Tibial nerve (tissue), 4 donors: ENCODE data around the gene MBNL2. TPM values are rescaled to one million over a fixed set of nuclear protein-coding genes. Genes with fewer than 3 reads are reported as not detected.
A peak's percentile ranks its signal among the peaks of the same experiment; 100 is the strongest.

ENCODE experiments used
- DNase-seq, 2 donors: peaks; one replicate each; pipeline ENCODE4 v3.0.0-alpha.2; 2019; ENCODE audit warnings: low spot score in 2 of 2
- H3K27ac ChIP-seq, 4 donors: fragments of 200-600 bp; sonication (generic) in 3 of 4; one replicate each; pipeline ENCODE4 v1.5.1; 2017 to 2019; ENCODE audit warnings: mild to moderate bottlenecking in 1 of 4
- H3K27me3 ChIP-seq, 2 donors: fragments of 200-600 bp; sonication (generic) in 1 of 2; one replicate each; pipeline versions ENCODE4 v1.5.1 to v1.6.0; 2017 to 2019
- H3K36me3 ChIP-seq, 3 donors: fragments of 200-600 bp; sonication (generic); one replicate each; pipeline ENCODE4 v1.5.1; 2018 to 2019
- H3K4me1 ChIP-seq, 4 donors: fragments of 200-600 bp; sonication (generic) in 3 of 4; one replicate each; pipeline ENCODE4 v1.5.1; 2017 to 2019
- H3K4me3 ChIP-seq, 4 donors: fragments of 200-600 bp; sonication (generic) in 3 of 4; one replicate each; pipeline ENCODE4 v1.5.1; 2017 to 2019; ENCODE audit warnings: mild to moderate bottlenecking in 1 of 4, moderate library complexity in 1 of 4
- H3K9me3 ChIP-seq, 4 donors: fragments of 200-600 bp; sonication (generic) in 3 of 4; one replicate each; pipeline ENCODE4 v1.5.1; 2017 to 2019
- CTCF ChIP-seq, 5 experiments: fragments of 200-600 bp in 3 of 5; fragments of 450-650 bp in 2 of 5; sonication (generic) in 3 of 5; IDR thresholded peaks; one replicate each; pipeline ENCODE4 v1.5.1; 2016 to 2019; ENCODE audit warnings: antibody characterized with exemption in 5 of 5, mild to moderate bottlenecking in 3 of 5, moderate library complexity in 2 of 5
- EP300 ChIP-seq, 2 donors: sonication (generic); formaldehyde crosslinking; IDR thresholded peaks; one replicate each; pipeline ENCODE4 v1.6.1; 2017; ENCODE audit warnings: antibody characterized with exemption in 2 of 2, mild to moderate bottlenecking in 1 of 2
- POLR2A ChIP-seq, 2 donors: fragments of 450-650 bp; IDR thresholded peaks; one replicate each; pipeline ENCODE4 v1.6.1; 2017; ENCODE audit warnings: antibody characterized with exemption in 2 of 2, mild to moderate bottlenecking in 2 of 2, moderate library complexity in 2 of 2
- WGBS, 2 donors: methylation state at CpG; one replicate each; pipeline ENCODE4 v1.1.5; 2018; 5-methylcytosine and 5-hydroxymethylcytosine counted together
- total RNA-seq, 4 donors: library from RNA; depleted of rRNA; stranded (reverse); fragments of >200 nt; gene quantifications; one replicate each; pipeline ENCODE4 v1.1.0, GENCODE V29; 2016

The MBNL2 gene
- total RNA-seq, 4 donors from 2014 or later, result 87.9 to 126 (median 95.5) TPM

DNA sequence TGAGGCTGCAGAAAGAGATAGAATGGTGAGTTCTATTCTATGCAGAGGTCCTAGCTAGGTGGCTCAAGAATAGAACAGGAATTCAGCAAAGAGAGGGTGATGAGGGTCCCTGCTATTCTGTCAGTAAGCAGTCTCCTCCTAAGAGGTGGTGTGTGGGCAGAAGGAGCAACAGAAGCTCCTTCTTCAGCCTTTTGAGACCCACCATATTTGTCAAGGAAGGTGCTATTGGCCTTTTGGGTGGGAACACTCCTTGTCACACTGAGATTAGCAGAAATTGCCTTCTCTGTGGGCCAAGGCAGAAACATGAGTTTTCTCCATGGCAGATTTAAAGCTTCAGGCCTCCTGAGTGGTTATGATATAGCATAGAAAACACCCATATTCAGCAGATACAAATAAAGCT is 172.4 kb downstream of the MBNL2 start:
- peaks cover 0 to 21% (median 0%) of the 10 kb centered on the region in 3 donors for H3K36me3 ChIP-seq
- TF ChIP-seq EP300 (IDR thresholded peaks at IDR 0.05), result no peak
- TF ChIP-seq POLR2A (IDR thresholded peaks at IDR 0.05), result no peak
- TF ChIP-seq CTCF (IDR thresholded peaks at IDR 0.05), result no peak
- H3K27me3 ChIP-seq, result no peaks in the 10 kb centered on the region
- no peak overlapping the region for H3K4me3 ChIP-seq
- H3K9me3 ChIP-seq, result no peaks in the 10 kb centered on the region
- H3K4me1 ChIP-seq, result peaks cover 0 to 25% (median 0%) of the 10 kb centered on the region in 4 donors
- no peak for DNase-seq
- no peak overlapping the region for H3K27ac ChIP-seq

DNA sequence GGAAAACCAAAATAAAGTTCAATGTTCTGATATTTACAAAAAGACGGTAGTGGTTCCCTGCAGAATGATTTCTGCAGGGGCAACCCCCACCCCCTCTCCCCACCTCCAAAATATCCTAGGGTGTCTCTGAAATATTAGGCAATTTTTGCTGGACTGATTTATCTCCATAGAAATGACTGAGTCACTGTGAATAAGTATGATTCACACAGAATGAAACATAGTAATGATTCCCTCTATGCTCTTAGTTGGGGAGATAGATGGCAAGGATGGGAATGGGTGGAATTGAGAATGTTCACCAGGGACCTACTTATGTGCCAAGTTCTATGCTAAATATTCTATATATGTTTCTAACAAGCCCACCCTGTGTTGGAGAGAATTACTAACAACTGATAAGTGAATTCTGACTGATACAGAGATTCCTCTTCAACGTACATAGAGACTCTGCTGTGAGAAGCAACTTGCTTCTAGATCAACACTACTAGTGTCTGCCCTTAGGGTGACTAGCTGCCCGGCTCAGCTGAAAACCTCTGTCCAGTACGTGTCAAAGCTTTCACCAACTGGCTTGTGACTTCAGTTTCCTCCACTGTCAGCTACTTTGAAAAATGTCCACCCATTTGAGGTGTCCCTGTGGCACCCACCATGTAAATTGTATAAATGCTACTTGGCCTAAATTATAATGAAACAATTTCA is 173.5 kb downstream of the MBNL2 start:
- peaks cover 0 to 17% (median 0%) of the 10 kb centered on the region in 4 donors for H3K4me1 ChIP-seq
- 66 to 67% methylated on average over 4 of the region's 4 CpGs for WGBS, 2 donors
- H3K27ac ChIP-seq, result peak overlapping the region in 1 of 4 donors; percentile 44
- no peak overlapping the region for H3K4me3 ChIP-seq
- no peaks in the 10 kb centered on the region for H3K27me3 ChIP-seq
- peaks cover 0 to 21% (median 0%) of the 10 kb centered on the region in 3 donors for H3K36me3 ChIP-seq
- no peaks in the 10 kb centered on the region for H3K9me3 ChIP-seq
- TF ChIP-seq CTCF (IDR thresholded peaks at IDR 0.05) (no peak), EP300 (IDR thresholded peaks at IDR 0.05) (no peak), POLR2A (IDR thresholded peaks at IDR 0.05) (no peak)
- DNase-seq, result no peak

DNA sequence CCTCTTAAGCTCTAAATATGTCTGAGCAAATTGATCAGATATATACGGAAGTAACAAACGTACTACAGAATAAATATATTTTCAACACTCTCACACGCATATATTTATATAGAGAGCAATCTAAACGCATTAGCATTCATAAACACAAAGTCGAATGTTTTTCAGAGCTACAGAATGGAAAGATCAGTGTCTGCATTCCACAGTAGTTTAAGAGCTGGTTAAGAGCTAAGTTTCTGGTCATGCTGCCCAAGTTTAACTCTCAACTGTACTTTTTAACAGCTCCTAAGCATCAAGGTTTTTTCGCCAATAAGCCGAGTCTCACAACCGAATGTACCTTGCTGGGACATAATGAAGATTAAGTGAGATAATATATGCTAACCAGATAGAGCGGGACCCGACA is 175.1 kb downstream of the MBNL2 start:
- H3K4me3 ChIP-seq, result no peak overlapping the region
- no peak for DNase-seq
- H3K4me1 ChIP-seq, result peaks cover 0 to 2% (median 0%) of the 10 kb centered on the region in 4 donors
- TF ChIP-seq EP300 (IDR thresholded peaks at IDR 0.05), result no peak
- no peak for TF ChIP-seq POLR2A (IDR thresholded peaks at IDR 0.05)
- H3K27ac ChIP-seq, result no peak overlapping the region
- peaks cover 0 to 12% (median 0%) of the 10 kb centered on the region in 3 donors for H3K36me3 ChIP-seq
- no peaks in the 10 kb centered on the region for H3K27me3 ChIP-seq
- 68% methylated on average over 10 of the region's 10 CpGs for WGBS, 2 donors
- no peaks in the 10 kb centered on the region for H3K9me3 ChIP-seq

GRCh38 chr13:97401421-97401820 is 179.3 kb downstream of the MBNL2 start:
- H3K9me3 ChIP-seq, result no peaks in the 10 kb centered on the region
- WGBS, 2 donors, result 67% methylated on average over 3 of the region's 3 CpGs
- H3K4me1 ChIP-seq, result peaks cover 0 to 2% (median 0%) of the 10 kb centered on the region in 4 donors
- TF ChIP-seq CTCF (IDR thresholded peaks at IDR 0.05) (no peak), POLR2A (IDR thresholded peaks at IDR 0.05) (no peak), EP300 (IDR thresholded peaks at IDR 0.05) (no peak)
- DNase-seq, result no peak
- no peaks in the 10 kb centered on the region for H3K27me3 ChIP-seq
- no peak overlapping the region for H3K4me3 ChIP-seq
- no peak overlapping the region for H3K27ac ChIP-seq
- H3K36me3 ChIP-seq, result no peaks in the 10 kb centered on the region

DNA sequence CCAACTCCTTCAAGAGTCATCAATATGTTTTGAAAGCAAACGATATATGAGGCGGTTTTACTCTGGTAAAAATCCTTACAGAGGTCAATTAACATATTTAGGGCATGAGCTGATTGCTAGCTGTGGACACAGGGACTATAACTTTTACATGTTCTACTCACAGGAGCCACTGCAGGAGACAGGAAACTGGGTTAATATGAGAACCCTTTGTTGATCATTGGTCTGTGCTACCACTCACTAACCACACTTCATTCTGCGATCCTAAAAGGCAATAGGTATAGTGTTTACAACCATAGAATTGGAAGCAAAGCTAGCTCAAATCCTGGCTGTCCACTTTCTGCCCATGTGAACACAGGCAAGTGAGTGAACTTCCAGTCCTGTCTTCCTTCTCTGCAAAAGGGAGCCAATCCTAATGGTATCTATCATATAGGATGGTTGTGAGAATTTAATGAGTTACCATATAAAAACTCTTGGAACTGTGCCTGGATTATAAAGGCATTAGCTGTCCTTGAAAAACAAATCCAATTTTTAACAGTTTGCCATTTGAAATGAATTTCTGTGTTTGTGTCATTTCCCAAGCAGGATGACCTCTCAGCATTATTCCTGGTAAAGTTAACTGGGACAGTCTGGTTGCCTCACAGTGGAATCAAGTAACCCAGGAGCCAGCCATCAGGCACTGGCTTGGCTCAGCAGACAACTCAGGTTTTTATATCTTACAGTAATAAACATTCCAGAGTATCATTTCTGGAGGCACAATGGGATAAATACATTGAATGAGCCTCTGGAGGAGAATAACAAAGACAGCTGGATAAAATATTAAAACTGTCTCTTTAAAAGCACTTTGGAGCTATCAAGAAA is 182.0 kb downstream of the MBNL2 start:
- no peak for TF ChIP-seq EP300 (IDR thresholded peaks at IDR 0.05)
- TF ChIP-seq CTCF (IDR thresholded peaks at IDR 0.05), result no peak
- no peak for TF ChIP-seq POLR2A (IDR thresholded peaks at IDR 0.05)
- H3K27ac ChIP-seq, result no peak overlapping the region
- H3K9me3 ChIP-seq, result no peaks in the 10 kb centered on the region
- no peaks in the 10 kb centered on the region for H3K36me3 ChIP-seq
- H3K27me3 ChIP-seq, result no peaks in the 10 kb centered on the region
- WGBS, 2 donors, result 77 to 81% methylated on average over 3 of the region's 3 CpGs
- no peak overlapping the region for H3K4me3 ChIP-seq
- no peak for DNase-seq
- no peaks in the 10 kb centered on the region for H3K4me1 ChIP-seq
